ENCODE results near the gene ATF2. TPM values are rescaled to one million over a fixed set of nuclear protein-coding genes. Genes with fewer than 3 reads are reported as not detected.

The ATF2 gene
- total RNA-seq (2014; rRNA removed; shearing (Covaris generic)) = 55.0 and 73.3 TPM in 2 replicates

DNA sequence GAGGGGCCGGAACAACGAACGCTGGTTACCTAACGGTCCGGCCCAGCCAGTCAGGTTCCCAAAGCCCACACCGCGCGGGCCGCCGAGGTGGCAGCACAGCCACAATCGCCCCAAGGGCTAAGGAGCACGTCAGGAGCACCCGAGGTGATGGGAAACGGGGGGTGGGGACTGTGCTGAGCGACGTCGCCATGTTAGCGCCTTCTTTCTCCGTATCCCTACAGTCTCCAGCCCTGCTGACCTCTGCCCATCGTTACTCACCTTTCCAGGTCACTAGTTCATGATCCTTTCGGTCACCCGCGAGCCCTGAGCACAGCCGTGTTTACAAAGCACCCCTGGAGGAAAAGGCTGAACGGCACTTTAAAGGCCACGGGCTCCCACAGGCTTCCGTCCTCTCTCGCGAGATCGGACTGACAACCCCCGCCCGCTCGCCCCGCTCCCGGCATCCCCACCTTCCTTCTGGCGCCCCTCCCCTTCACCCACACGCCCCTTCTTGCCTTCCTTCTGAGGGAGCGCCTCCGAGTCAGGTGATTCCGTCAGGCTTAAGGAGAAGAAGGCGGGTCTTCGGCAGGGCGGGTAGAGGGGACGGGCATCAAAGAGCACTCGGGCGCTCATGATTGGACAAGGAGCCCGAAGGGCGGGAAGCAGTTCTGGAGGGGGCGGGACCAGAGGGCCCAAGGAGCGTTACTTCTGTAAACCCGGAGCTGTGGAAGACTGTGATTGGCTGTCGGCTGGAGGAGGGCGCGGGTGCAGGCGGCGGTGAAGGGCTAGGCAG is at the start of gene ATF2:
ATF2 (minus strand) TSS at position 412 of the 772 bp plus-strand sequence. CDS start 31,760 bp downstream, outside the sequence.
- peak; percentile 100 for DNase-seq (ENCODE audit: low read depth)

DNA sequence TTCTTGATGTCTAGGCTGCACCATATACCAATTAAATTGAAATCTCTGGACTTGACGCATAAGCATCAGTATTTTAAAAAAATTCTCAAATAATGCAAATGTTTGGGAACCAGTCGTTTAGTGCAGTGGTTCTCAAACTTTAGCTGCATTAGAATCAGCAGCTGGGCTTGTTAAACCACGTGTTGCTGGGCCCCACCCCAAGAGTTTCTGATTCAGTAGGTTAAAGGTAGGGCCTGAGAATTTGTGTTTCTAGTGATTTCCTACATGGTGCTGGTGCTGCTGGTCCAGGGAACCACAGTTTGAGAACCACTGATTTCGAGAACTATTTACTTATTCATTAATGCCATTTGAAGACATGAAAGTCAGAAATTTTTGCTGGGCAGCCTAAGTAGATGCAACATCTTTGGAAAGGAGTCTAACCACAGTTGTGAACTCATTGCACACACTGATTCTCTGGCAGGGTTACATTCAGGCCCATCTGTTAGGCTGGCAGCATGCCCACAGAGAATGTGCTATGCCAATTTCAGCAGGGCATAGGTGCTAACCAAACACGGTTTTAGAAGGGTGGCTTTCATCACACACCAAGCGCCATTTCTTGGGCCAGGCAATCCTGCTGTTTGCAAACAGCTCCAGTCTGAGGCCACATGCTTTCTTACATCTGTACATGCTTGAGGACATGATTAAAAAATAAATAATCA is 39.9 kb upstream of the ATF2 start:
- peak; percentile 31 for DNase-seq (ENCODE audit: low read depth)

- DNase-seq (ENCODE audit: low read depth) = no peak
Measured at GRCh38 chr2:175206866-175207265, 38.9 kb upstream of the ATF2 start.

DNA sequence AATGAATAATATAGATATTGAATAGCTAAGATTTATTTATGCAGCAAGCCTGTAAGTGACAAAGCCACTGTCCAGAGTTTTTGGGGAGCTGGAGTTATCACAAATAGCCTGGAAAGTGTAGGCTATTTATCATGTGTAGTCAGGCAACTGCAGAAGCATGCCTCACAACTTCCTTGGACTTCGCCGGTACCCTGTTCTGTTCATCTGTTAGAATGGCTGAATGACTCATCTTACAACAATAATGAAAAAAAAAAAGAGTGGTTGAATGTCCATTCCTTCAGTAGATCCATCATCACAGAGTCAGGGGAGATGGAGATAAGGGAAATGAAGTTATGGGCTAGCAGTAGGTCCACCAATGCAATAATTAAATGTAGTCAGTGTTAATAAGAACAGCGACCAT is 37.5 kb upstream of the ATF2 start:
- DNase-seq (ENCODE audit: low read depth) = peak; percentile 44

GRCh38 chr2:175203621-175204496 is 35.9 kb upstream of the ATF2 start:
- peak; percentile 62 for DNase-seq (ENCODE audit: low read depth)

- DNase-seq (ENCODE audit: low read depth) = no peak
Measured at GRCh38 chr2:175195012-175195411, 27.0 kb upstream of the ATF2 start.

DNA sequence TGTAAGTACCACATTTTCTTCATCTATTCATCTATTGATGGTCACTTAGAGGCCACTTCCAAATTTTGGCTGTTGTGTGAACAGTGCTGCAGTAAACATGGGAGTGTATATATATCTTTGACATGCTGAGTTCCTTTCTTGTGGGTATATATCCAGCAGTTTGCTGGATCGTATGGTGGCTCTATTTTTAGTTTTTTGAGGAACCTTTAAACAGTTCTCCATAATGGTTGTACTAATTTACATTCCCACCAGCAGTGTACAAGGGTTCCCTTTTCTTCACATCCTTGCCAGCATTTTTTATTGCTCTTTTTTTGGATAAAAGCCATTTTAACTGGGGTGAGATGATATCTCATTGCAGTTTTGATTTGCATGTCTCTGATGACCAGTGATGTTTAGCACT is 20.8 kb upstream of the ATF2 start:
- no peak for DNase-seq (ENCODE audit: low read depth)

DNA sequence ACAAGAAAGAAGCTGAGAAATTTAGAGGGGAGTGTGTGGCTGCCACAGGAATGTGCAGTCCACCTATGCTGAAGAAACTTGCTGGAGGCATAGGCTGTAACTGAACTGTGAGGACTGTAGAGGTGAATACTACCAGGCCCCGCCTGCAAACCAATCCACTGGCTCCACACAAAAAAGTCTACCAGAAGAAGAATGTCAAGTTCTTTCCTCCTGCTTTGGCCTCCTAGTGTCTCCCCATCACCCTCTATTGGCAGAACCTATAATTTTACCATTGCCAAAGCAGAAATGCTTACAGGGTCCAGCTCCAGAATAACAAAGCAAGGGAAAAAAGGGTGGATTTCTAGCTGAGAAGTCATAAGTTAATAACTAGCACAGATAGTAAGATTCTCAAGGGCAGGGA is 19.4 kb upstream of the ATF2 start:
- DNase-seq (ENCODE audit: low read depth) = peak; percentile 53

DNA sequence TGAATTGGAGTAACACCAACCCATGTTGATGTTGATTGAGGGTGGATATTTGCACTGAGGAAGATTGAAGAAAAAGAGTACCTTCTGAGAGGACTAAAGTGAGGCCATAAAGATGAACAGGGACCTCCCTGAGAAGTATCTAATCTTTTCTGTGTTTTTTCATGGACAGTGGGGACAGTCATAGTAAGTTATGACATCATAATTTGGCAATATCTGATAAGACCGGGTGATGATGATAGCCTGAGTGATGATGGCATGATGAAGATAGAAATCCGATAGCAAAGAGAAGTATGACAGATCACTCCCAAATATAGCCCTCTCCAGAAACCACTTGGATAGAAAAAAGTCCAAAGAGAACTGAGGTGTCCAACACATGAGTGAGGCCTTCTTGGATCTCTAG is 15.7 kb upstream of the ATF2 start:
- no peak for DNase-seq (ENCODE audit: low read depth)

GRCh38 chr2:175181877-175182308 is 13.9 kb upstream of the ATF2 start:
- DNase-seq (ENCODE audit: low read depth) = no peak

DNA sequence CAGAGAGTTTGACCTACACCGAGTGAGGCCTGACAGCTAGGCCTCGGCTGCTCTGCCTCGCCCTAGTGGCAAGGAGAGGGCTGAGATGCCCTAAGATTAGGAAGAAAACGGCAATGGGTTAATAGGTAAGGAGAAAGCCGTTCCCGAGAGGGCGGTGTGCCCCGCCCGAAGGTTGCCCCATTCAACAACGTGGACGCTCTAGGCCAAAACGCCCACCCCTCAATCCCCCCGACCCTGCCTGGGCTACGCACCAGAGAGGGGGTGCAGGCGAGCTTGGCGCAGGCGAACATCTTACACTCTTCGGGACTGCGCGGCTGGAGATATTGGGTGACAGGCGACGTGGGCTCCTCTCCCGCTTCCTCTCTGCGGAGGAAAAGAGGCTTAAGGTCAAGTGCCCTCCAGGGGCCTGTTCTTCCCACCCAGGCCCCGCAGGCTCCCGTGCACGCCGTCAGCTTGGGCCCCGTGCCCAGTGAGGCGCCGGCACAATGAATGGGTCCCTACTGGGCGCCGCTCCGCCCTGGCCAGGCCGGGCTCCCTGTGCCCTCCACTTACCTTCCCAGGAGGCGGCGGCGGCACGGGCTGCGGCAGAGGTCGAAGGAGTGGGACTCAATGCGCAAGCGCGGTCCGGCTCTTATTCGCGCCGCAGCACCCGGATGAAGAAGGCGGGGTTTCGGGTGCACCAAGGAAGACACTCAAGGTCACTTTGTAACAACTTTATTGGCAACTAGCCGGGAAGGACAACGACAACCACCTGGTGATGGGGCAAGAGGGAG is 13.3 kb upstream of the ATF2 start, which contains the start of gene ATP5MC3:
ATP5MC3 (minus strand) TSS at position 607 of the 773 bp plus-strand sequence; CDS start at position 290, 317 bp downstream.
- peak; percentile 96 for DNase-seq (ENCODE audit: low read depth)

GRCh38 chr2:175180701-175181103 is 12.7 kb upstream of the ATF2 start:
- DNase-seq (ENCODE audit: low read depth) = peak; percentile 41

DNA sequence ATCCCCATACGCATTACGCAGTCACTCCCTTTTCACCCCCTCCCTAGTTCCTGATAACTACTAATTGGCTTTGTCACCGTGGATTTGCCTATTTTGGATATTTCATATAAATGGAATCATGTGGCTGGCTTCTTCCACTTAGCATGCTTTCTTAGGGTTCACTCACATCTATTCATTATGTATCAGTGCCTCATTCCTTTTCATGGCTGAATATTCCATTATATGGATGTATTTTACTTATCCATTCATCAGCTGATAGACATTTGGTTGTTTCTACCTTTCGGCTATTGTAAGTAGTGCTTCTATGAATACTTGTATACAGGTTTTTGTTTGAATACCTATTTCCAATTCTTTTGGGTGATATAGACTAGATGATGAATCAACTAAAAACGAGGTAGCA is 8.6 kb upstream of the ATF2 start:
- no peak for DNase-seq (ENCODE audit: low read depth)

DNA sequence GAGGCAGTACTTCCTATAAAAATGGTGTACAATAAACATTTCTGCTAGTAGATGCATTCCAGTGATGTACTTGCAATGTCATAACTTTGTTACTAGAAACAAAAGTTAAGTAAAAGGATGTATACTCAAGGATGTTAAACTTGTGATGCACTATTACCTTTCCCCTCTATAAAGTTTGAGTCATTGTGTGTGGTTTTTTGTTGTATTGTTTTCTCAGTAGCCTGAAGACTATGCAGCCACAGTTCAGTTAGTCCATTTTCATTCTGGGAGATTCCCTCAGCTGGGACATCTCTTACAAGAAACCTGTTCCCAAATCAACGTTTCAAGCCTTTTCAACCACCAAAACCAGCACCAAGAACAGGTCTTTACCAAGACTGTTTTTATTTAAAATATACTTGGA is 7.9 kb upstream of the ATF2 start:
- no peak for DNase-seq (ENCODE audit: low read depth)

DNA sequence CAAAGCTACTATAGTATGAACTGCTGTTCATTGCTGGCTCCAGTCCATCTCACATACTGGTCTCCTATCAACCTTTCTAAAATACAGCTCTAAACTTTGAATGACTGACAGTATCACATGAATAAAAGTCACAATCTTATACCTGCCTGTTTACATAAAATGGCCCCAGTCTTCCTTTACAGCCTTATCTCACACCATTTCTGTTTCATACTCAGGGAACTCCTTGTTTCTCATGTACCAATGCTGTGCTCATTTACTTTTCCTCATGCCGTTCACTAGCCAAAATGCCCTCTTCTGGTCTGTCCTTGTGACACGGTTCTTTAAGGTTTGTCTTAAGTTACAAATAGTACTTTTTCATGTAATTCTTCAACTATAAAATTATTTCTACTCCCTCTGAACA is 7.3 kb upstream of the ATF2 start:
- DNase-seq (ENCODE audit: low read depth) = no peak

GRCh38 chr2:175170659-175171304 is 2.8 kb upstream of the ATF2 start:
- no peak for DNase-seq (ENCODE audit: low read depth)

DNA sequence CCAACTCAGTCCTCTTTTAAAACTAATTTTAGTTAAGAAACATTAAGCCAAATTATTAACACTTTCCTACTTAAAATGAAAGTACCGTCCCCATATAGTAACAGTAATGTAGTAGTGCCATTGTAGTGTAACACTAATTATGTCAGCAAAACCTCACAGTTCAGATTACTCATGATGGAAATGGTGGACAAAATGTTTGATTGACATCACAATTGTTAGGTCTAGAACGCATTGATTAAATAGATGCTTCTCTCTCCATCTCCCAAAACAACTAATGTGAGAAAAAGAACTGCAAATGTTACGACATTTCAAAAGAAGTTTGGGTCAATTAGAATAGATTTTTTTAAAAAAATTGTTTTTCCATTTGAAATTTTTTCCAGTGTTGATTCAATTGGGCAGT is 1.2 kb upstream of the ATF2 start:
- no peak for DNase-seq (ENCODE audit: low read depth)

GRCh38 chr2:175168564-175168945 is 552 bp upstream of the ATF2 start:
- no peak for DNase-seq (ENCODE audit: low read depth)

DNA sequence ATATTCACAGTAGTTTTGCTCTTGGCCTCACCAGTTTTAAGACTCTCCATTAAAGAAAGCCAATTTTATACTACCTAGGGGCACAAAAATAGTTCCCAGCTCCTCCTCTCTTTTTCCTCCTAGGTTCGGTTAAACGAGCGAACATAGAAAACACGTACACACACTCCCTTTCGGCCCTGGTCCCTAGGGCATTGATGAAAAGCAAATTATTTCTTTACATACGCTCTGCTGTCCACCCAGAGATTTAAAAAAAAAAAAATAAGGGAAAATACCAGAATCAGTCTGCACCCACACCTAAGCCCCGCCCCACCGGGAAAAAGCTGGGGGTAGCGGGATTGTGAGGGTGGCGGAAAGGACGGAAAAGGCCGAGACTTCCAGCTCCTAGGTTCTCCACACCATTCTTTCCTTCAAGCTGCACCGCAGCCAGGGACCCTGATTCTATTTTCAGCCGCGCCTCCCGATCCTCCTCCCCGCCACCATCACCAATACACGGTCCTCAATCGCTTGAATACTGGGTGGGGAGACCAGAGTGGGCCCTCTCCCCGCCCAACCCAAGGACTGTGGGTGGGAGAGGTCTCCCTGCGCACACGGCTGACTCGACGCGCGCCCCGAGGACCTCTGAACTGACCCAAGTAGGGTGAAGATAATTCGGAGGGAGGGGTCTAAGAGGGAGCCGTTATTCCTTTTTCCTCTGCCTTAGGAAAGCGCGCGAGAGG is 769 bp downstream of the ATF2 start:
- peak; percentile 60 for DNase-seq (ENCODE audit: low read depth)

DNA sequence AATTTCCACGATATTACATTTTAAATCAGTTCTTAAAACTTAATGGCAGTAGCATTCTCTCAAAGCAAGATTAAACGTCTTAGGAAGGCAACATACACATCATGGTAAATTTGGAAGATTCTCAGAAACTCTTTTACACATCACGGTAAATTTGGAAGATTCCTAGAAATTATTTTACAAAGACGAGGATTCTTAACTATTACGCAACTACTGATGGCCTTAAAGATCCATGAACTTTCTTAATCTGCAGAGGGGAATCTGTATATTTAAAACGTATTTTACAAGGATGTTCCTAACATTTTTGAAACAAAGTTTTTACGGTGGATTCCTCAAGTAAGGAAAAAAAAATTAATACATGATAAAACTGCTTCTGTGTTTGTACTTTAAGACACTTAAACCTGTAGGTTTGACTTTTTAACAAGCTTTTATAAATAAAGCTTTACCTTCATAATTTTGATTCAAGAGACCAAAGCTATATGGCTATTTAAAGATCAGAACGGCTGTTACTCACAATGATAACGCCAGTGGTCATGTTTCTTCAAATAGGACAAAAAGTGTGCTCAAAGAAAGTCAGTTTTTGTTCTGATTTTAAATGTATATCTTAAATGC is 1.7 kb downstream of the ATF2 start:
- no peak for DNase-seq (ENCODE audit: low read depth)

All from RPMI7951 (cell line).